ENCODE measurements around the gene MVB12B.

The MVB12B gene

DNA sequence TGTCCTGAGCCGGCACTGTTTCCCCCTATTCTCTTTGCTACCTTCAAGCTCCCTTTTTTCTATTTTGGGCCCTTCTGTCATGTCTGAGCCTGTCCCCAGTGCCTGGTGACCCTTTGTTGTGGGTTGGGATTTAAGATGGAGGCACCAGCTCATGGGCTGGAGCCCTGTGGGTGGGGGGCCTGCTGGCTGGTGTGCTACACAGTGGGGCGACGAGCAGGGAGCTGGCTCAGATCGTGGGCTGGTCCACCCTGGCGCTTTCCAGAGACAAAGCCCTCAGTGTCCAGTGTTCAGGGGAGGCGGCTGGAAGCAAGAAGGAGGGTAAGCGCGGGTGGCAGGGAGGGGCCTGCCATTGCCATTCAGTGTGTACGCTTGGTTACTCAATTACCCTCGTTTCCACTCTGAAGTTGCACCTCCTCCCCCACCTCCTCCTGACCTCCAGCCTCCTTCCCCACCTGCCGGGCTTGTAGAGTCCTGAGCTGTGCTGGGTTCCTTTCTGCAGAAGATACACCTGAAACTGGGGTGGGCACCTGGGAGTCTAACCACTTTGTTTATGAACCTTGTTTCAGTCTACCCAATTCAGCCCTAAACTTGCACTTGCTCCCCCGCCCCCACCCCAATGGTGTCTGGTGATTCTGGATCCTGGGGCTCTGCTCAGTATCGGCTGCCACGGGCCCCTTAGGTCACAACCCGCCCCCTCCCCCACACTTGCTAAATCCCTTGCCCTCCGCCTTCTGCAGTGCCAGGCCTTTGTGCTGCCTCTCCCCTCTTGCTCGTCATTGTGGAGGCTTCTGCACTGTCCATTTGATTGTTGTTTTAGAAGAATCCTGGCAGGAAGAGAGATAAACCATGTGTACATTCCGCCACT is 49.9 kb downstream of the MVB12B start:
- TF ChIP-seq, protein P1, sequence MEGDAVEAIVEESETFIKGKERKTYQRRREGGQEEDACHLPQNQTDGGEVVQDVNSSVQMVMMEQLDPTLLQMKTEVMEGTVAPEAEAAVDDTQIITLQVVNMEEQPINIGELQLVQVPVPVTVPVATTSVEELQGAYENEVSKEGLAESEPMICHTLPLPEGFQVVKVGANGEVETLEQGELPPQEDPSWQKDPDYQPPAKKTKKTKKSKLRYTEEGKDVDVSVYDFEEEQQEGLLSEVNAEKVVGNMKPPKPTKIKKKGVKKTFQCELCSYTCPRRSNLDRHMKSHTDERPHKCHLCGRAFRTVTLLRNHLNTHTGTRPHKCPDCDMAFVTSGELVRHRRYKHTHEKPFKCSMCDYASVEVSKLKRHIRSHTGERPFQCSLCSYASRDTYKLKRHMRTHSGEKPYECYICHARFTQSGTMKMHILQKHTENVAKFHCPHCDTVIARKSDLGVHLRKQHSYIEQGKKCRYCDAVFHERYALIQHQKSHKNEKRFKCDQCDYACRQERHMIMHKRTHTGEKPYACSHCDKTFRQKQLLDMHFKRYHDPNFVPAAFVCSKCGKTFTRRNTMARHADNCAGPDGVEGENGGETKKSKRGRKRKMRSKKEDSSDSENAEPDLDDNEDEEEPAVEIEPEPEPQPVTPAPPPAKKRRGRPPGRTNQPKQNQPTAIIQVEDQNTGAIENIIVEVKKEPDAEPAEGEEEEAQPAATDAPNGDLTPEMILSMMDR (IDR thresholded peaks at IDR 0.05; ENCODE audit: low read depth, low read length, missing control alignments), result no peak
- Histone ChIP-seq H3K27ac (no peak overlapping the region), H3K4me3 (ENCODE audit: low read depth, low read length) (no peak overlapping the region), H3K36me3 (replicated peaks) (no peaks in the 10 kb centered on the region), H3K27me3 (replicated peaks) (no peaks in the 10 kb centered on the region)
- in situ Hi-C loops (cut with HindIII; ENCODE audit: low pct_ligation_motif_present, low sequenced_read_pairs), result no loop called here
- no peak for DNase-seq

DNA sequence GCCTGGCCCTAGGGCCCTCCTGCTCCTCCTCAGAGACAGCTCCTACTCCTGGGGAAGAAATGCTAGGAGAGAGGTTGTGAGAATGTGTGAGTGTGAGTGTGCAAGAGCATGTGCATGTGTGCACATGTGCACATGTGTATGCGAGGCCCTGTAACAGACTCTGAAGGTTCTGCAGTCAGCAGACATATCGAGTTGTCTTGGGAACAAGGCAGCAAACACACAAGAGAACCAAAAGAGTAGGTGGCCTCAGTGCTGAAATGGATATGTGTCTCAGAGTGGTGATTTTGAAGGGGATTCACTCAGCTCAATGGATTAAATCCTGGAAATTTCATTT is 50.5 kb downstream of the MVB12B start:
- Histone ChIP-seq H3K36me3 (replicated peaks) (no peaks in the 10 kb centered on the region), H3K27me3 (replicated peaks) (no peaks in the 10 kb centered on the region), H3K27ac (no peak overlapping the region), H3K4me3 (ENCODE audit: low read depth, low read length) (no peak overlapping the region)
- DNase-seq, result no peak
- in situ Hi-C loops (cut with HindIII; ENCODE audit: low pct_ligation_motif_present, low sequenced_read_pairs), result no loop called here
- TF ChIP-seq, protein P1 (IDR thresholded peaks at IDR 0.05; ENCODE audit: low read depth, low read length, missing control alignments), result no peak

DNA sequence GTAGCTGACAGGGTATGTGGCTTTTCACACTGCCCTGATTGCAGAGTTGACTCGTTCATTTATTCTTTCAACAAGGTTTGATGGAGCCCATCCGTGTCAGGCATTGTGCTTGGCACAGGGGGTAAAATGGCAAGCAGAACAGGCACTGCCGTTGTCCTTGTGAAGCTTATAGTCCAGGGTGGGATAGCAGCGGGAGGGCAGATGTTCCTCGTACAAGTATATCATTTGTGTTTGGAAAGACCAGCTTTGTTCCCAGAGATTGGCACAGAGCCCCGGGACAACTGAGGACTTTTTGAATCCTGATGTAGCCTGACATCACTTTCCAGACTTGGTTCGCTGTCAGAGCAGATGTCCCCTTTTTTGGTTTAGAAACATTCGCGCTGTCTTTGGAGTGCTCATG is 50.9 kb downstream of the MVB12B start:
- H3K27ac ChIP-seq, result no peak overlapping the region
- in situ Hi-C loops (cut with HindIII; ENCODE audit: low pct_ligation_motif_present, low sequenced_read_pairs), result no loop called here
- no peaks in the 10 kb centered on the region for H3K27me3 ChIP-seq (replicated peaks)

DNA sequence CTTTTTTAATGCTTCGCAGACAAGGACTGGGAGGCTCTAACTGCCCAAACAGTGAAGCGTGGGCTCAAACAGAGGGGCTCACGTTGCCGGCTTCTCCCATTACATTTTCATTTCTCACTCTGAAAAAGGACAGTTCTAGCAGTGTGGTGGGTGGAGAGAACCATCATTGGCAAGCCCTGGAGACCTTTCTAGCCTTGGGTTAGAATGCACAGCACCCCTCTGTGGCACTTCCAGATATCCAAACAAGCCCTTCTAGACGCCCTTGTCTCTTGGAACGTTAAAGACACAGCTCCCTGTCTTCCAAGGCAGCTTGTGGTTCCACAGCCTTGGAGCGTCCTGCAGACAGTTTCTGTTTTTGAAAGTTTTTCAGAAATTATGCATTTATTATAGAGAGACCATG is 52.1 kb downstream of the MVB12B start:
- TF ChIP-seq, protein P1 (IDR thresholded peaks at IDR 0.05; ENCODE audit: low read depth, low read length, missing control alignments), result no peak
- in situ Hi-C loops (cut with HindIII; ENCODE audit: low pct_ligation_motif_present, low sequenced_read_pairs), result no loop called here
- DNase-seq, result no peak
- Histone ChIP-seq H3K36me3 (replicated peaks) (no peaks in the 10 kb centered on the region), H3K4me3 (ENCODE audit: low read depth, low read length) (no peak overlapping the region), H3K27ac (no peak overlapping the region), H3K27me3 (replicated peaks) (no peaks in the 10 kb centered on the region)

More for the DNA sequence above, 50.9 kb downstream of the MVB12B start:
- DNase-seq, result no peak
- H3K36me3 ChIP-seq (replicated peaks), result no peaks in the 10 kb centered on the region
- TF ChIP-seq, protein P1 (IDR thresholded peaks at IDR 0.05; ENCODE audit: low read depth, low read length, missing control alignments), result no peak
- H3K4me3 ChIP-seq (ENCODE audit: low read depth, low read length), result no peak overlapping the region

DNA sequence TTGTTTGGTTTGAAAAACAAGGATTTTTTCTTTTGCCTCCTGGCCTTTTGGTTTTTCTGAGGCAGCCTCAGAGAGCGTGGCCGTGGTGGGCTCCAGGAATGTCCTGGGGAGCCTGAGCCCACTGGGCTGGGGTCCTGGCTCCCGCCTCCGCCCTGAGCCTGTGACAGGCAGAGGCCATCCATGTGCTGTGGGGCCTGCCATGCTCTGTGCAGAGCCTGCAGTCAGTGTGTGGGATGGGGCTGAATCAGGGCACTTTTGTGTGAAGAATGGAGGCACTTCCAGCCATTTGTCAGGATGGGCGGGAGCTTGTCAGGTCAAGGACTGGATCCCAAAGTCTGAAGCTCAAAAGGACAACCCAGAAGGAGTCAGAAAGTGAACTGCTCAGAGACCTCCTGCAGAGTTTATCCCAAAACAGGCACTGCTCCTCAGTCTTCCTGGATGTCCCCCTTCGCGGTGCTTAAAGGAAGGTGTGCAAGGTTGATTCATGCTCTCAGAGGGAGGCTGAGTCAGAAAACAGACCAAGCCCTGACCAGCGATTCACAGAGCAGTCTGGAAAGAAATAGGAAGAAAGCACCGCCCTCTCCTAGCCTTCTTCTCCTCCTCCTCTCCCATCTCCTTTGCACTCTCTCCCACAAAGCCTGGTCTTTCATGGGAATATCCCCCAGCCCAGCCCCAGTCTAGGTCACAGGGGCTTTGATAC is 53.2 kb downstream of the MVB12B start:
- no peak for DNase-seq
- in situ Hi-C loops (cut with HindIII; ENCODE audit: low pct_ligation_motif_present, low sequenced_read_pairs), result no loop called here
- H3K27me3 ChIP-seq (replicated peaks), result no peaks in the 10 kb centered on the region
- H3K27ac ChIP-seq, result no peak overlapping the region
- H3K36me3 ChIP-seq (replicated peaks), result no peaks in the 10 kb centered on the region
- H3K4me3 ChIP-seq (ENCODE audit: low read depth, low read length), result no peak overlapping the region
- TF ChIP-seq, protein P1 (IDR thresholded peaks at IDR 0.05; ENCODE audit: low read depth, low read length, missing control alignments), result no peak
